Gastrocnemius medialis (tissue), 4 donors: ENCODE data around the gene ROBO2.

Experiments
- CTCF ChIP-seq, 5 experiments: fragments of 450-650 bp in 3 of 5; fragments of 200-600 bp in 2 of 5; sonication (generic) in 2 of 5; IDR thresholded peaks in 4 of 5; conservative IDR thresholded peaks in 1 of 5; 1 replicate in 4 of 5; 2 replicates in 1 of 5; pipeline ENCODE4 v1.5.1; 2016 to 2019; ENCODE audit warnings: antibody characterized with exemption in 5 of 5, mild to moderate bottlenecking in 3 of 5, moderate library complexity in 3 of 5
- POLR2A ChIP-seq, 2 donors: fragments of 450-650 bp; IDR thresholded peaks; one replicate each; pipeline ENCODE4 v1.6.1; 2017; ENCODE audit warnings: antibody characterized with exemption in 2 of 2, mild to moderate bottlenecking in 2 of 2, moderate library complexity in 2 of 2

- TF ChIP-seq CTCF (IDR thresholded peaks at IDR 0.05 in 4 of 5, conservative IDR thresholded peaks at IDR 0.05 in 1 of 5) (no peak), POLR2A (IDR thresholded peaks at IDR 0.05) (no peak)
Measured at GRCh38 chr3:77601823-77602415, 562.0 kb downstream of the ROBO2 start.
